PC-9 (cell line): ENCODE measurements around the gene PRKAG1.

Experiments
- EZH2 ChIP-seq: fragments of 200-600 bp; sonication (generic); IDR thresholded peaks from 2 replicates; pipeline ENCODE4 v1.8.0; 2017; ENCODE audit warnings: antibody characterized with exemption, low read depth
- TF ChIP-seq, protein P1 (sequence below): fragments of 200-600 bp; sonication (generic); conservative IDR thresholded peaks from 2 replicates; pipeline ENCODE4 v1.6.1; 2017; ENCODE audit warnings: mixed run types, antibody characterized with exemption, mild to moderate bottlenecking, moderate library complexity

DNA sequence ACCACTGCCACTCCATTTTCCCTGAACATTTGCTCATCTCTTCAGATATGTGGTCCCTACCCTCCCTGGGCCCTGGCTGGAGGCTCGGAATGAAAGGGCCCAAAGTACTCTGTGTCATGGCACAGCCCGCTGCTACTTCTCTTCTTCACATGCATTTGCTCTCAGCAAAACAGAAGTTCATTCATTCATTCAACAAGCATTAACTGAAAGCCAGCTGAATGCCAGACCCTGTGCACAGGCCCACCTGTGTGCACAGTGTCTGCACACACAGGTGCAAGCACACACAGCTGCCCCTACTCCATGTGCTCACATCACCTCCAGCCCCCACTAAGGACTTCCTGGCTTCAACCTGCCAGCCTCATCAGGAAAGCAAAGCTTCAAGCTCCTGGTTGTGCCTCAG, 32.7 kb downstream of the PRKAG1 start:
- TF ChIP-seq, protein P1, sequence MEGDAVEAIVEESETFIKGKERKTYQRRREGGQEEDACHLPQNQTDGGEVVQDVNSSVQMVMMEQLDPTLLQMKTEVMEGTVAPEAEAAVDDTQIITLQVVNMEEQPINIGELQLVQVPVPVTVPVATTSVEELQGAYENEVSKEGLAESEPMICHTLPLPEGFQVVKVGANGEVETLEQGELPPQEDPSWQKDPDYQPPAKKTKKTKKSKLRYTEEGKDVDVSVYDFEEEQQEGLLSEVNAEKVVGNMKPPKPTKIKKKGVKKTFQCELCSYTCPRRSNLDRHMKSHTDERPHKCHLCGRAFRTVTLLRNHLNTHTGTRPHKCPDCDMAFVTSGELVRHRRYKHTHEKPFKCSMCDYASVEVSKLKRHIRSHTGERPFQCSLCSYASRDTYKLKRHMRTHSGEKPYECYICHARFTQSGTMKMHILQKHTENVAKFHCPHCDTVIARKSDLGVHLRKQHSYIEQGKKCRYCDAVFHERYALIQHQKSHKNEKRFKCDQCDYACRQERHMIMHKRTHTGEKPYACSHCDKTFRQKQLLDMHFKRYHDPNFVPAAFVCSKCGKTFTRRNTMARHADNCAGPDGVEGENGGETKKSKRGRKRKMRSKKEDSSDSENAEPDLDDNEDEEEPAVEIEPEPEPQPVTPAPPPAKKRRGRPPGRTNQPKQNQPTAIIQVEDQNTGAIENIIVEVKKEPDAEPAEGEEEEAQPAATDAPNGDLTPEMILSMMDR = no peak
- TF ChIP-seq EZH2 = no peak
